Measurements from ENCODE around the gene NAV3. TPM values are rescaled to one million over a fixed set of nuclear protein-coding genes. Genes with fewer than 3 reads are reported as not detected.

The NAV3 gene
- total and polyA plus RNA-seq, 7 donors, result 0.50 to 13.3 (median 6.8) TPM; not detected in 1

GRCh38 chr12:78171061-78171460, 340.4 kb downstream of the NAV3 start:
- 73 to 77% methylated on average over 1 of the region's 1 CpG for WGBS, 2 donors
- H3K4me3 ChIP-seq, result no peak overlapping the region
- no peak for DNase-seq
- no peaks in the 10 kb centered on the region for H3K36me3 ChIP-seq
- no peaks in the 10 kb centered on the region for H3K27me3 ChIP-seq
- TF ChIP-seq POLR2A (IDR thresholded peaks at IDR 0.05) (no peak), CTCF (IDR thresholded peaks at IDR 0.05) (no peak), POLR2AphosphoS5 (IDR thresholded peaks at IDR 0.05) (no peak), EP300 (IDR thresholded peaks at IDR 0.05) (no peak)
- no peaks in the 10 kb centered on the region for H3K4me1 ChIP-seq
- no peak overlapping the region for H3K27ac ChIP-seq
- no peaks in the 10 kb centered on the region for H3K9me3 ChIP-seq
- intact Hi-C loops (cut with DNase I), result no loop called here

- H3K4me1 ChIP-seq, result no peaks in the 10 kb centered on the region
- H3K27me3 ChIP-seq, result no peaks in the 10 kb centered on the region
- 87 to 91% methylated on average over 4 of the region's 4 CpGs for WGBS, 2 donors
- H3K27ac ChIP-seq, result no peak overlapping the region
- H3K4me3 ChIP-seq, result no peak overlapping the region
- no peak for DNase-seq
- H3K36me3 ChIP-seq, result no peaks in the 10 kb centered on the region
- H3K9me3 ChIP-seq, result no peaks in the 10 kb centered on the region
- no peak for TF ChIP-seq POLR2A (IDR thresholded peaks at IDR 0.05)
- TF ChIP-seq POLR2AphosphoS5 (IDR thresholded peaks at IDR 0.05), result no peak
- no peak for TF ChIP-seq CTCF (IDR thresholded peaks at IDR 0.05)
- TF ChIP-seq EP300 (IDR thresholded peaks at IDR 0.05), result no peak
- intact Hi-C loops (cut with DNase I), result no loop called here
Measured at GRCh38 chr12:78176643-78177042, 345.9 kb downstream of the NAV3 start.

GRCh38 chr12:78177298-78177697, 346.6 kb downstream of the NAV3 start:
- DNase-seq, result no peak
- no peaks in the 10 kb centered on the region for H3K4me1 ChIP-seq
- TF ChIP-seq CTCF (IDR thresholded peaks at IDR 0.05) (no peak), POLR2AphosphoS5 (IDR thresholded peaks at IDR 0.05) (no peak)
- no peaks in the 10 kb centered on the region for H3K27me3 ChIP-seq
- no peaks in the 10 kb centered on the region for H3K36me3 ChIP-seq
- H3K4me3 ChIP-seq, result no peak overlapping the region
- no peak overlapping the region for H3K27ac ChIP-seq
- H3K9me3 ChIP-seq, result no peaks in the 10 kb centered on the region
- intact Hi-C loops (cut with DNase I), result no loop called here
- 92 to 93% methylated on average over 3 of the region's 3 CpGs for WGBS, 2 donors

- no peak overlapping the region for H3K27ac ChIP-seq
- no peak for TF ChIP-seq EP300 (IDR thresholded peaks at IDR 0.05)
- TF ChIP-seq POLR2A (IDR thresholded peaks at IDR 0.05), result no peak
- no peak for TF ChIP-seq CTCF (IDR thresholded peaks at IDR 0.05)
- TF ChIP-seq POLR2AphosphoS5 (IDR thresholded peaks at IDR 0.05), result no peak
Measured at GRCh38 chr12:78179346-78179745, 348.7 kb downstream of the NAV3 start.

GRCh38 chr12:78181544-78182162, 351.0 kb downstream of the NAV3 start:
- intact Hi-C loops (cut with DNase I), result loop anchor here (10.0 kb wide), 1 partner anchor 1193 kb away; no protein-coding TSS in a partner anchor
- no peak for DNase-seq
- Histone ChIP-seq H3K9me3 (no peaks in the 10 kb centered on the region), H3K27ac (no peak overlapping the region), H3K36me3 (no peaks in the 10 kb centered on the region), H3K4me1 (no peaks in the 10 kb centered on the region), H3K4me3 (no peak overlapping the region), H3K27me3 (no peaks in the 10 kb centered on the region)
- TF ChIP-seq CTCF (IDR thresholded peaks at IDR 0.05) (peak in 3 of 4 experiments; percentile 19 to 45 (median 43)), POLR2AphosphoS5 (IDR thresholded peaks at IDR 0.05) (no peak)
- WGBS, 2 donors, result 10 to 40% methylated on average over 3 of the region's 3 CpGs

More at GRCh38 chr12:78179346-78179745, 348.7 kb downstream of the NAV3 start:
- intact Hi-C loops (cut with DNase I), result no loop called here
- Histone ChIP-seq H3K4me1 (no peaks in the 10 kb centered on the region), H3K4me3 (no peak overlapping the region), H3K27me3 (no peaks in the 10 kb centered on the region), H3K36me3 (no peaks in the 10 kb centered on the region), H3K9me3 (no peaks in the 10 kb centered on the region)
- DNase-seq, result no peak
- WGBS, 2 donors, result 79 to 82% methylated on average over 6 of the region's 6 CpGs

All from sigmoid colon (tissue), 7 donors.